Omental fat pad (tissue), 4 donors: ENCODE measurements around the gene GAS6. TPM values are rescaled to one million over a fixed set of nuclear protein-coding genes. Genes with fewer than 3 reads are reported as not detected.
A peak's percentile ranks its signal among the peaks of the same experiment; 100 is the strongest.

ENCODE experiments used
- ATAC-seq: fragments of 150-250 bp; one replicate; pipeline ENCODE4 v1.9.1; 2016; ENCODE audit warnings: mild to moderate bottlenecking, moderate library complexity; ENCODE audit not compliant: low FRiP score
- DNase-seq: peaks from one replicate; pipeline ENCODE4 v3.0.0-alpha.2; 2019; ENCODE audit warnings: low spot score
- total RNA-seq, 4 donors: library from RNA; depleted of rRNA; stranded (reverse); fragments of >200 nt; gene quantifications; one replicate each; pipeline ENCODE4 v1.1.0, GENCODE V29; 2016
- TF ChIP-seq, protein P1 (sequence below), 3 donors: fragments of 450-650 bp; IDR thresholded peaks; one replicate each; pipeline ENCODE4 v1.5.1; 2016 to 2017; ENCODE audit warnings: antibody characterized with exemption in 3 of 3, mild to moderate bottlenecking in 3 of 3, moderate library complexity in 2 of 3

The GAS6 gene
- total RNA-seq, 4 donors from 2014 or later, result 129 to 207 (median 164) TPM

DNA sequence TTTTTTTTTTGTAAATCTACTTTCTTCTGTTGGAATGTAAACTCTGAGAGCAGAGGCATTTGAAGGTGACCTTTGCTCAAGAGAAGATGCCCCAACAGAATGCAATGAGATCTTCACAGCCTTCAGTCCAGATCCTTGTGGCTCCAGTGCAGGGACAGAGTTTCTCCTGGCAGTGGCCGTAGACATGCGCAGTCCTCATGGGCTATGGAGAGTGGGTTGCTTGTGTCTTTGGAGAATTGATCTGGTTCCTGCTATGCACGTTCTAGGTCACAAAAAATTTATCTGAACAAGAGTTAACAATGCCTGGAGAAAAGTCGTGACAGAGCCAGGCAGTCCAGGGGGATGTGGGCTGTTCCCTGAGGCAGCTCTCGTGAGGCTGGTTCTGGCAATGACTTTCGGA lies 74.7 kb downstream of the GAS6 start:
- TF ChIP-seq, protein P1, sequence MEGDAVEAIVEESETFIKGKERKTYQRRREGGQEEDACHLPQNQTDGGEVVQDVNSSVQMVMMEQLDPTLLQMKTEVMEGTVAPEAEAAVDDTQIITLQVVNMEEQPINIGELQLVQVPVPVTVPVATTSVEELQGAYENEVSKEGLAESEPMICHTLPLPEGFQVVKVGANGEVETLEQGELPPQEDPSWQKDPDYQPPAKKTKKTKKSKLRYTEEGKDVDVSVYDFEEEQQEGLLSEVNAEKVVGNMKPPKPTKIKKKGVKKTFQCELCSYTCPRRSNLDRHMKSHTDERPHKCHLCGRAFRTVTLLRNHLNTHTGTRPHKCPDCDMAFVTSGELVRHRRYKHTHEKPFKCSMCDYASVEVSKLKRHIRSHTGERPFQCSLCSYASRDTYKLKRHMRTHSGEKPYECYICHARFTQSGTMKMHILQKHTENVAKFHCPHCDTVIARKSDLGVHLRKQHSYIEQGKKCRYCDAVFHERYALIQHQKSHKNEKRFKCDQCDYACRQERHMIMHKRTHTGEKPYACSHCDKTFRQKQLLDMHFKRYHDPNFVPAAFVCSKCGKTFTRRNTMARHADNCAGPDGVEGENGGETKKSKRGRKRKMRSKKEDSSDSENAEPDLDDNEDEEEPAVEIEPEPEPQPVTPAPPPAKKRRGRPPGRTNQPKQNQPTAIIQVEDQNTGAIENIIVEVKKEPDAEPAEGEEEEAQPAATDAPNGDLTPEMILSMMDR (IDR thresholded peaks at IDR 0.05), result no peak
- ATAC-seq (no peak), DNase-seq (peak; percentile 3)

GRCh38 chr13:113788413-113789135 lies 75.3 kb downstream of the GAS6 start:
- DNase-seq, result peak; percentile 15
- ATAC-seq, result no peak
- TF ChIP-seq, protein P1 (IDR thresholded peaks at IDR 0.05), result no peak

GRCh38 chr13:113787694-113788093 lies 76.2 kb downstream of the GAS6 start:
- ATAC-seq, result no peak
- TF ChIP-seq, protein P1 (IDR thresholded peaks at IDR 0.05), result no peak
- DNase-seq, result peak; percentile 5

DNA sequence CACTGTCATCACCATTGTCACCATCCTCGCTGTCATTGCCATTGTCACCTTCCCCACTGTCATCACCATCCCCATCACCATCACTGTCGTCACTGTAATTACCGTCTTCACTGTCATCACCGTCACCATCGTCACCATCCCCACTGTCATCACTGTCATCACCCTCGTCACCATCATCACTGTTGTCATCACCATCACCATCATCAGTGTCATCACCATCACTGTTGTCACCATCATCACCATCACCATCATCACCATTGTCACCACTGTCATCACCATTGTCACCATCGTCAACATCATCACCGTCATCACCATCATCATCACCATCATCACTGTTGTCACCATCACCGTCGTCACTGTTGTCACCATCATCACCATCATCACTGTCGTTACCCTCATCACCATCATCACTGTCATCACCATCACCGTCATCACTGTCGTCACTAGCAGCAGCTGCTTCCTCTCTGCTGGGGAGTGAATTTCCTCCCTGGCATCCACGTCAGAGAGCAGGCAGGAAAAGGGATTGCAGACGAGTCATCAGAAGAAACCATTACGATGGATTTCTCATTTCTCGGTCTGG lies 77.5 kb downstream of the GAS6 start:
- TF ChIP-seq, protein P1 (IDR thresholded peaks at IDR 0.05), result no peak
- ATAC-seq, result no peak
- DNase-seq, result peak; percentile 17

- peak; percentile 22 for DNase-seq
- no peak for ATAC-seq
- TF ChIP-seq, protein P1 (IDR thresholded peaks at IDR 0.05), result no peak
Measured at GRCh38 chr13:113785051-113786010, 78.5 kb downstream of the GAS6 start.

- DNase-seq (no peak), ATAC-seq (no peak)
- TF ChIP-seq, protein P1 (IDR thresholded peaks at IDR 0.05), result no peak
Measured at GRCh38 chr13:113784645-113785024, 79.2 kb downstream of the GAS6 start.
